Erythroblast (primary cell): ENCODE measurements around the gene UCK1.

ENCODE experiments used
- GATA1 ChIP-seq: IDR thresholded peaks from 2 replicates; pipeline ENCODE4 v1.6.1; 2011; ENCODE audit warnings: low read depth, mild to moderate bottlenecking, control low read depth, low read length, moderate library complexity
- POLR2A ChIP-seq: IDR thresholded peaks from 2 replicates; pipeline ENCODE4 v1.6.1; 2011; ENCODE audit warnings: mild to moderate bottlenecking, low read length

DNA sequence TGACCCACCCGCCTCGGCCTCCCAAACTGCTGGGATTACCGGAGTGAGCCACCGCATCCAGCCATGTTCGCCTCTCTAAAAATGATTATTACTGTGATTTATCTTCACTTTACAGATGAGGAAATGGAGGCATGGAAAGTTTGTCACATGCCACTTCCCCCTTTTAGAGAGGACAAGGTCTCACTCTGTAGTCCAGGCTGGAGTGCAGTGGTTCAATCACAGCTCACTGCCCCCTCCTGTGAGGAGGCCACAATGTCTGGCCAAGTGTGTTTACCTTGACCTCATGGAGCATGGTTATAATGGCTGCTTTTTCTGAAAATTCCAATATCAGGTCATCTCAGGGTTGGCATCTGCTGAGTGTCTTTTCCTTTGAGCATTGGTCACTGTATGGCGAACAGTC lies 21.0 kb upstream of the UCK1 start:
- TF ChIP-seq GATA1: no peak
- TF ChIP-seq POLR2A: no peak
